ENCODE data around the gene TUBA8. TPM values are rescaled to one million over a fixed set of nuclear protein-coding genes. Genes with fewer than 3 reads are reported as not detected.

TUBA8 gene
- total and polyA plus RNA-seq, 3 experiments from 2014 or later = 1.2 to 1.6 TPM; not detected in 1

Other genes starting within 250 kb of the TUBA8 start
- 10 to 100 TPM; 51.7 to 51.9 TPM for gene MICAL3, start 86.2 kb upstream of the TUBA8 start, total RNA-seq
- gene MICAL3, start 86.2 kb upstream of the TUBA8 start, polyA plus RNA-seq = 1.7 TPM
- gene PEX26, start 32.8 kb upstream of the TUBA8 start, total RNA-seq = 10 to 100 TPM; 56.7 to 59.3 TPM
- 6.0 TPM for gene PEX26, start 32.8 kb upstream of the TUBA8 start, polyA plus RNA-seq
- 1 to 10 TPM; 2.6 to 2.7 TPM for gene USP18, start 39.4 kb downstream of the TUBA8 start, total RNA-seq
- 15.5 TPM for gene USP18, start 39.4 kb downstream of the TUBA8 start, polyA plus RNA-seq